Stimulated activated CD4-positive, alpha-beta T cell treated with anti-CD3 and anti-CD28 coated beads, Interleukin-1b, Interleukin-23, amount 100 ng/mL, for 4 hours (primary cell): Measurements from ENCODE around the gene CNTN1.

Source experiments
- DNase-seq, 2 donors: peaks; one replicate each; pipeline ENCODE4 v3.0.0-alpha.2; 2020; ENCODE audit warnings: low read depth in 2 of 2

Gene CNTN1

GRCh38 chr12:40970320-40970907 lies 278.2 kb downstream of the CNTN1 start:
- no peak for DNase-seq

DNA sequence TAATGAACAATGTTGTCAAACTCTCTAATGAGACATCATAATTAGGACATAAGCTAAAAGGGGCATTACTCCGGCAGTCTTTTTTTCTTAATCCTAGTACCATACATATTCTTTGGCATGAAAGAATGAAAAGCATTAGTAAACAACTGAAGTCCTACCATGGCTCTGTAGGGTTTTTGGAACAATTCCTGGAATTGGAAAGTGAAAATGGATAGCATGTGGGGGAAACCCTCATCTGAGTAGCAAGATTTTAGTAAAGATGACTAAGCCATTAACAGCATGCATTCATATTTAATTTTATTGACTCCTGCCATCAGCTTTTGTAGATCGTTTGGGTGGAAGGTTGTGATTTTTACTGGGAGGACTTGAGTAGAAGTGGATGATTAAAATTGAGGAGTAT lies 279.7 kb downstream of the CNTN1 start:
- DNase-seq: no peak

DNA sequence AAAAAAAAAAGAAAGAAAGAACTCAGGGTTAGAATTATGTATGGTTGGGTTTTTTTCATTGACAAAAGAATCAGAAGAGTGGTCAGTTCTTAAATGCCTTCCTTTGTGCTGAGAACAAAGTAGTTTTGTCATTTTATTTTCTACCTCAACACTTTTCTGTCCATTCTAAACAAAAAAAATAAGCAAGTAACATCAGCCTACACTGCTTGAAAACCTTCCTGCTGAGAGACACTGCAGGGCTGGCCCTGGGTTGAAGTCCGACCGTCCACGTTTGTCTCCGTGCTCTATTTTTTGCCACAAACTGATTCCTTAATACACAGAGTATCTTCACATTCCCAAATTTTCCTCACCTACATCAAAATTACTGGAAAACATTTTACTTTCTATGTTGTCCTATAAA lies 284.3 kb downstream of the CNTN1 start:
- DNase-seq: no peak

GRCh38 chr12:40980427-40980961 lies 288.3 kb downstream of the CNTN1 start:
- no peak for DNase-seq

DNA sequence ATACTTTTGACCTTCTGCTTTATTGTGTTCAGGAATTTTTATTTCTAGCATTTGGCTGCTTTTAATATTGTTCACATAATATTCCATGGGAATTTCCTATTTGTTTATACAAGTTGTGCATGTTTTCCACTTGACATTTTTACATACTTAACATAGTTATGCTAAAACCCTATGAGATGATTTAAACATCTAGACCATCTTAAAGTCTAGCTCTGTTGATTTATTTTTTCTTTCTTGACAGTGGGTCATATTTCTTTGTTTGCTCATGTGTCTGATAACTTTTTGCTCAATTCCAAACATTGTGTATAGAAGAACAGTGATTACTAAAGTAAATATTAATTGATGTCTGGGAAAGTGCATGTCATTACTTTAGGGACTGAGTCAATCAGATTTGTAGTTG lies 293.8 kb downstream of the CNTN1 start:
- no peak for DNase-seq

GRCh38 chr12:40988355-40988754 lies 296.1 kb downstream of the CNTN1 start:
- no peak for DNase-seq

DNA sequence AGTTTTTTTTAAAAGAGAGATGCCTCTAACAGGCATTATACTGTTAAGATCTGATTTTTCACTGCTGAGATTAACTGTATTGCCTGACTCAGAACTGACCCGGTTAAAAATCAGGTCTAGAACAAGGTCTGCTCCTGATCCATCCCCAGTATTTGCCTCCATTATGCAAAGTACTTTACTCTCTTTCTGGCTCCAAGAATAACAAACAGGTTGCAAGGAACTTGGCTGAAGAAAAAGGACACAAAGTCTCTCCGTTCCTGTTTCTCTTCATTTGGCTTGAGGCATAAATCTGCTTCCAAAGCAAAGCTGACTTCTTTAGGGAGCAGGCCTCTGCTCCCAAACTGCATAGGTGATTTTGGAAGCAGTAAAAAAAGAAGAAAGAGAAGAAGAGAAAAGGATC lies 296.6 kb downstream of the CNTN1 start:
- no peak for DNase-seq

DNA sequence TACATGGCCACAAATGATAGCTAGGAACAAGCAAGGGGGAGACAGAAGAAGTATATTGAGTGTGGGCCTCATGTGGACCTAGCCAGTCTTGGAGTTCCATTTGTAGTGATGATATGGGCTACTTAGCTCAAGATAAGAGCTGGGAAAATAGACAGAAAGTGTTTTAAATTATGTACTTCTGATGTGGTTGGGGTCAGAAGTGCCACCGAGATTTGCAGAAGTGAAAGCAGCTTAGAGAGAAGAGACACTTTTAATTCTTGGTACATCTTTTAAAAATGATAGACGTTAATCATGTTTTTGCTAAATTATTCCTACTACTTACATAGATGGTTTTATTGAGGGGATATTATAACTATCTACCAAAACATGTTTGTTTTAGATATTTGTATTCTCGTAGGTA lies 297.5 kb downstream of the CNTN1 start:
- no peak for DNase-seq

- DNase-seq: no peak
These were observed 299.9 kb downstream of the CNTN1 start for GRCh38 chr12:40992158-40992557.

- DNase-seq: no peak
These were observed 300.4 kb downstream of the CNTN1 start for GRCh38 chr12:40992674-40993073.

DNA sequence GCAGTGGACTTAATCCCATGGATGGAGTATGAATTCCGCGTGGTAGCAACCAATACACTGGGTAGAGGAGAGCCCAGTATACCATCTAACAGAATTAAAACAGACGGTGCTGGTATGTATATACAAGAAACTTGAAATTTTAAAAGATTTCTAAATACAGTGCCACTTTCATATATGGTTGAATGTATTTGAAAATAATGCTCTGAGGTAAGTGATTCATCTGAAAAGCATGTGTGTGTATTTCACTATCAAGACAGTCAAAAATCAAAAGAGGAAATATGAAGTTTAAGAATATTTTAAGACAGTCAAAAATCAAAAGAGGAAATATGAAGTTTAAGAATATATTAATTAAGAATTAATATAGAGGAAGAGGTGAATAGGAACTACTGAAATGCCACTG lies 300.9 kb downstream of the CNTN1 start:
- DNase-seq: no peak

GRCh38 chr12:40996091-40996490 lies 303.9 kb downstream of the CNTN1 start:
- no peak for DNase-seq

GRCh38 chr12:40999210-40999609 lies 307.0 kb downstream of the CNTN1 start:
- no peak for DNase-seq

- DNase-seq: no peak
These were observed 316.2 kb downstream of the CNTN1 start for GRCh38 chr12:41008472-41008871.

DNA sequence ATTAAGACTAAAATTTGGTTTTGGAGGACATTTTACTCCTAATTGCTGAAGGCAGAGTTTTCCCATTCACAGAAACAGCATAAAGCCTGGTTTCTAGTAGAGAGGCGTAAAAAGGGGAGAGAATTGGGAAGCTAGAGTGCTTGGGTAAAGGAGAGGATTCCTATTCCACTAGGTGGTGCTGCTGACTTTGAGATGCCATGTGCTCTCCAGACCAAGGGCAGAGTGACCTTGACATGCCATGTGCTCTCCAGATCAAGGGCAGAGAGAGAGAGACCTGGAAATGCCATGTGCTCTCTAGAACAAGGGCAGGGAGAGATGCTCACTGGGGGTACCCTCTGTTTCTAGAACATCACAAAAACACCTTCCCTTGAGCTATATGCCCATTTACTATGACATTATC lies 319.7 kb downstream of the CNTN1 start:
- no peak for DNase-seq

- DNase-seq: no peak
These were observed 321.8 kb downstream of the CNTN1 start for GRCh38 chr12:41013881-41014642.

DNA sequence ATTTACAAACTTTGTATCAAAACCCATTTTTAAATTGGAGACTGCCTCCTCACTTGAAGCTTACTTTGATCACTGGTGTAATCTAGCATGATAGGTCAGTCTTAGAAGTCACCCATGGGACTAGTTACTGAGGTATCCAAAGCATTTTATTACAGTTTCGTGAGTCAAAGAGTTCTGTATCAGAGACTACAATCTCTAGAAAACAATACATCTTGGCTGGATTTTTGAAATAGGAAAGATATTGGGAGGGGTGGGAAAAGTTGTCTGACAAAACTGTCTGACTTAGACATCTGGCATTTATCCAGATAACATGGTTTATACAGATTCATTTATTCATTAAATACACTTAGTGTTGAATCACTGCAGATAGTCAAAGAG lies 322.4 kb downstream of the CNTN1 start:
- DNase-seq: no peak

GRCh38 chr12:41018010-41018409 lies 325.8 kb downstream of the CNTN1 start:
- DNase-seq: no peak

DNA sequence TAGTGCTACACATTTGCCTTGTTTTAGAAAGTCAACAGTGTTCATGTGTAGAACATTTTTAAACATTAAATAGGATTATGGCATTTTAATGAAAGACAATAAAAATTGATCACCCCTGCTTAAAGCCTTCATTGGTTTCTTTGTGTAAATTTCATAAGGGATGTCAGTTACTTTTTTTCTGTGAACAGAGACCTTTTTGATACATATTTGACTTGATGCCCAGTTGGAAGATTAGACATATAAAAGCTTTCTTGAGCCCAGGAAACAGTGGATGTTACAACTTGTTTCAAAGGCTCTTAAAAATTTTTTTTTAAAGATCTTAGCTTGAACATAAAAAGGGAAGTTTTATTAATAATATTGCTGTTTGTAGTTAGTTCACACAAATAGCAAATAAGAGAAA lies 327.2 kb downstream of the CNTN1 start:
- no peak for DNase-seq

DNA sequence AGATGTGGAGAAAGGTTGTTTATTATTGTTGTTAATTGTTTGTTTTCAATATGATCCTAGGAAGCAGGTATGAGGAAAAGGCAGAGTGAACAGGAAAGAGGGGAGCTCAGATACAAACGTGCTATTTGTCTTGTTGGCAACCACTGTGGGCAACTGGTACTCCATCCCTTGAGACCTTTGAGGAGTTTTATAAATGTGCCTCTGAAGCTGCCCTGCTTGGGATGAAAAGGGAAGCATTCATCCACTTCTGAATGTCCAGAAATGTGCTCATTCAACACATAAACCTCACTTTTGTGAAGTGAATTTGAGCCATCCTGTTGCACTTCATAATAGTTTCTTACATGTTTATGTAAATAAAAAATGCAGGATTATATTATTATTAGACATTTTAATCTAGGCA lies 331.6 kb downstream of the CNTN1 start:
- DNase-seq: no peak

DNA sequence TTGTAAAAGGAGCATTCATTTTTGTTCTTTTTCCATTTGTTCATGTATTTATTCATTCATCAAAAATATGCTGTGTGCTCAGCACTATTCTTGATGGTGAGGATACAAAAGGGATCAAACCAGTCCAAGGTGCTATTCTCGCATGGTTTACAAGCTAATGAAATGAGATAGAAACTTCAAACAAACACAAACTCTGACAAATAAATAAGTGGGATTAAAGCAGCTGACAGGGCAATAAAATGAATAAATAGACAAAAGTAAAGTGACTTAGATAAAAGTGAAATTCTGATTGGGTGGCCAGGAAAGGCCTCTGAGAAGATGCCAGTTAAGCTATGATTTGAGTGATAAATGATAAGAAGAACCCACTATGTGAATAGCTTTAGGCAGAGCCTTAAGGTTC lies 333.9 kb downstream of the CNTN1 start:
- no peak for DNase-seq

DNA sequence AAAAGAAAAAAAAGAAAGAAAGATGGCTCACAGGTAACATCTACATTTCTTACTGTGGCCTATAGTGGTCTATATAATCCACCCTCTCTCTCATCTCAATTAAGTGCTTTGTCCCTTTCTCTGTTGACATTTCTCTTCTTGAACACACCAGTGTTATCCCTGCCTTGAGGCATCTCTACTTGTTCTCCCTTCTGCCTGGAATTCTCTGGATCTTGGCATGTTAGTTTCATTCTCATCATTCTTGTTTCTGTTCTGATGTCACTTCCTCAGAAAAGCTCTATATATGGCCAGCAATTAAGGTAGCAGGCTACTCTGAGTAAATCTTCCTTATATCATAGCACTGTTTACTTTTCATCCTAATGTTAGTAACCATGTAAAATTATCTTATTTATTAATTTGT lies 340.1 kb downstream of the CNTN1 start:
- DNase-seq: no peak

DNA sequence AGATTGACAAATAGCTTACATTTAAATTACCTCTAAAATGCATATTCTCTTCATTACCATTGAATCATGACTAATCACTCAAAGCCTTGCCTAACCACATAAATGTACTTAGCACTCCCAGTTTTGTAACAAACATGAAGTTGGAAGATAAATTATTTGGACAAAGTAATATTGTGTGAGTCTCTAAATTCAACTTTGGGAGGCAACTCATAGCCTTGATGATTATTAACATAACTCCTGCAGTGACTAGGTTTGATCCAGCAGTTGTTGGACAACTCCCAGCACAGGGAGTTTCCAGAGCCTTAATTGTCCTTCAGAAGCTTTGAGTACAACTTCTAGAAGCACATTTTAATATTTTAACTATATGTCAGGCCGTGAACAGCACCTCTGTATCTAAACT lies 342.4 kb downstream of the CNTN1 start:
- no peak for DNase-seq

DNA sequence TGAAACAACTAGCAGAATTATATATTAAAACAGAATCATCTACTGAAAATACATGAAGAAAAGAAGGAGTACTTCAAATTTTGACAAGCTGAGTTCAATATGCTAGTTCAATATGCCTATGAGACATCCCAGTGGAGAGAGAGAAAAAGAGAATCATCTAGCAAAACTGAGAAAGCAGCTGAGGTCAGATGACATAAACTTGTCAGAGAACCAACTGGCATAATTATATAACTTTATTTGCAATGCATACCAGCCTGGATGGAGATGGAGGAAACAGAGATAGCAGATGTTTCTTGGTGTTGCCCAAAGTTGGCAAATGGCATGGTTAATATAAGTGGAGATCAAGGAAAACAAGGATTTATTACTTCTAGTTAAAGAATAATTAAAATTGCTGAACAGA lies 347.2 kb downstream of the CNTN1 start:
- no peak for DNase-seq
